Naive B cell (primary cell): Measurements from ENCODE around the gene ARF1. TPM values are rescaled to one million over a fixed set of nuclear protein-coding genes. Genes with fewer than 3 reads are reported as not detected.
A peak's percentile ranks its signal among the peaks of the same experiment; 100 is the strongest.

Experiments
- ATAC-seq, 2 donors: fragments of 150-1000 bp; cut with Tn5 transposase; 2 replicates each; pipeline ENCODE4 v1.10.0; 2021; ENCODE audit warnings: low read depth in 2 of 2, mild to moderate bottlenecking in 2 of 2, moderate library complexity in 2 of 2
- DNase-seq: peaks from one replicate; pipeline ENCODE4 v3.0.0; 2022
- H3K27ac Mint-ChIP-seq, 6 donors: one replicate each; pipeline ENCODE4 v1.8.0; 2020 to 2022; ENCODE audit warnings: mild to moderate bottlenecking in 6 of 6, mixed read lengths in 6 of 6, moderate library complexity in 5 of 6, inconsistent platforms in 2 of 6
- H3K27me3 Mint-ChIP-seq, 3 donors: one replicate each; pipeline ENCODE4 v1.8.0; 2021 to 2022; ENCODE audit warnings: mixed read lengths in 3 of 3, mild to moderate bottlenecking in 1 of 3
- H3K36me3 Mint-ChIP-seq, 2 donors: one replicate each; pipeline ENCODE4 v1.8.0; 2020 to 2022; ENCODE audit warnings: mixed read lengths in 2 of 2, inconsistent platforms in 1 of 2, mild to moderate bottlenecking in 1 of 2
- H3K4me1 Mint-ChIP-seq, 3 donors: one replicate each; pipeline ENCODE4 v1.8.0; 2020 to 2022; ENCODE audit warnings: mixed read lengths in 3 of 3, inconsistent platforms in 1 of 3, mild to moderate bottlenecking in 1 of 3, moderate library complexity in 1 of 3
- H3K4me3 Mint-ChIP-seq, 8 donors: one replicate each; pipeline ENCODE4 v1.8.0; 2020 to 2022; ENCODE audit warnings: mild to moderate bottlenecking in 8 of 8, mixed read lengths in 8 of 8, moderate library complexity in 8 of 8, inconsistent platforms in 2 of 8
- H3K9me3 Mint-ChIP-seq, 7 donors: one replicate each; pipeline ENCODE4 v1.8.0; 2020 to 2022; ENCODE audit warnings: mixed read lengths in 7 of 7, mild to moderate bottlenecking in 5 of 7, inconsistent platforms in 2 of 7, moderate library complexity in 1 of 7
- polyA plus RNA-seq, 6 donors: library from polyadenylated mRNA; unstranded; fragments of 300-500 nt; fragmentation: Illumina TruSeq; gene quantifications; one replicate each; pipeline ENCODE4 v1.2.3, GENCODE V29; 2021; ENCODE audit warnings: low read depth in 6 of 6

The ARF1 gene
- polyA plus RNA-seq, 6 donors from 2014 or later: 412 to 563 (median 456) TPM

- peak overlapping the region in 3 of 6 donors; percentile 40 to 95 (median 88) for H3K27ac Mint-ChIP-seq
- peaks cover 29 to 58% (median 34%) of the 10 kb centered on the region in 3 donors for H3K4me1 Mint-ChIP-seq
- ATAC-seq (no peak), DNase-seq (no peak)
- H3K4me3 Mint-ChIP-seq: peak overlapping the region in 3 of 8 donors; percentile 2 to 25 (median 21)
- peaks cover 3 to 19% (median 12%) of the 10 kb centered on the region in 7 donors for H3K9me3 Mint-ChIP-seq
- H3K36me3 Mint-ChIP-seq: peaks cover 17 to 18% of the 10 kb centered on the region in 2 donors
- no peaks in the 10 kb centered on the region for H3K27me3 Mint-ChIP-seq
Measured at GRCh38 chr1:228097333-228098081, 15.0 kb downstream of the ARF1 start.

- Mint-ChIP-seq H3K27me3 (no peaks in the 10 kb centered on the region), H3K4me1 (peaks cover 32 to 55% (median 33%) of the 10 kb centered on the region in 3 donors), H3K4me3 (peak overlapping the region in 1 of 8 donors; percentile 45), H3K36me3 (peaks cover 17 to 18% of the 10 kb centered on the region in 2 donors), H3K9me3 (peaks cover 3 to 19% (median 12%) of the 10 kb centered on the region in 7 donors), H3K27ac (peak overlapping the region in 2 of 6 donors; percentile 69 to 76)
- DNase-seq: no peak
- no peak for ATAC-seq
Measured at GRCh38 chr1:228098323-228098931, 15.9 kb downstream of the ARF1 start.

GRCh38 chr1:228099331-228099732 is 16.8 kb downstream of the ARF1 start:
- no peaks in the 10 kb centered on the region for H3K27me3 Mint-ChIP-seq
- DNase-seq: no peak

GRCh38 chr1:228100822-228101613 is 18.5 kb downstream of the ARF1 start:
- no peak for ATAC-seq
- Mint-ChIP-seq H3K4me3 (peak overlapping the region in 7 of 8 donors; percentile 77 to 97 (median 86)), H3K36me3 (no peaks in the 10 kb centered on the region), H3K27ac (peak overlapping the region in 4 of 6 donors; percentile 26 to 93 (median 64)), H3K9me3 (no peaks in the 10 kb centered on the region), H3K27me3 (no peaks in the 10 kb centered on the region), H3K4me1 (peaks cover 27 to 54% (median 29%) of the 10 kb centered on the region in 3 donors)
- no peak for DNase-seq

More at GRCh38 chr1:228099331-228099732, 16.8 kb downstream of the ARF1 start:
- ATAC-seq: no peak
- Mint-ChIP-seq H3K36me3 (peaks cover 14 to 16% of the 10 kb centered on the region in 2 donors), H3K4me1 (peaks cover 36 to 60% (median 37%) of the 10 kb centered on the region in 3 donors), H3K27ac (peak overlapping the region in 3 of 6 donors; percentile 42 to 76 (median 69)), H3K9me3 (peaks cover 3 to 15% (median 10%) of the 10 kb centered on the region in 7 donors), H3K4me3 (peak overlapping the region in 1 of 8 donors; percentile 85)

GRCh38 chr1:228101614-228101993 is 19.1 kb downstream of the ARF1 start:
- DNase-seq (no peak), ATAC-seq (no peak)
- no peaks in the 10 kb centered on the region for H3K9me3 Mint-ChIP-seq
- peaks cover 27 to 53% (median 28%) of the 10 kb centered on the region in 3 donors for H3K4me1 Mint-ChIP-seq
- no peaks in the 10 kb centered on the region for H3K27me3 Mint-ChIP-seq
- peak overlapping the region in 7 of 8 donors; percentile 77 to 97 (median 86) for H3K4me3 Mint-ChIP-seq
- peak overlapping the region in 5 of 6 donors; percentile 26 to 93 (median 54) for H3K27ac Mint-ChIP-seq
- peaks cover 0 to 4% of the 10 kb centered on the region in 2 donors for H3K36me3 Mint-ChIP-seq

- Mint-ChIP-seq H3K4me1 (peaks cover 27 to 53% (median 28%) of the 10 kb centered on the region in 3 donors), H3K4me3 (peak overlapping the region; percentile 74 to 97 (median 89)), H3K36me3 (peaks cover 0 to 8% of the 10 kb centered on the region in 2 donors), H3K27me3 (no peaks in the 10 kb centered on the region), H3K9me3 (no peaks in the 10 kb centered on the region), H3K27ac (peak overlapping the region in 5 of 6 donors; percentile 81 to 93 (median 91))
- ATAC-seq (peak; percentile 35 to 47), DNase-seq (peak; percentile 52)
Measured at GRCh38 chr1:228101994-228102790, 19.7 kb downstream of the ARF1 start.

- H3K27ac Mint-ChIP-seq: peak within 1 kb of the TSS; percentile 92 to 98 (median 96)
- ATAC-seq (peak; percentile 84 to 86), DNase-seq (peak; percentile 92)
- H3K4me1 Mint-ChIP-seq: peaks cover 27 to 50% (median 34%) of the 10 kb centered on the region in 3 donors
- peaks cover 0 to 8% of the 10 kb centered on the region in 2 donors for H3K36me3 Mint-ChIP-seq
- H3K9me3 Mint-ChIP-seq: no peaks in the 10 kb centered on the region
- no peaks in the 10 kb centered on the region for H3K27me3 Mint-ChIP-seq
- peak within 1 kb of the TSS; percentile 90 to 97 (median 94) for H3K4me3 Mint-ChIP-seq
Measured at GRCh38 chr1:228102791-228103620, 20.5 kb downstream of the ARF1 start, which contains the start of gene C1orf35. TSS of gene C1orf35 (minus strand) at chr1:228103325. CDS start at chr1:228103227, 98 bp downstream.

GRCh38 chr1:228104526-228105269 is 22.2 kb downstream of the ARF1 start:
- peak overlapping the region; percentile 67 to 93 (median 80) for H3K27ac Mint-ChIP-seq
- no peaks in the 10 kb centered on the region for H3K9me3 Mint-ChIP-seq
- H3K4me1 Mint-ChIP-seq: peaks cover 29 to 56% (median 42%) of the 10 kb centered on the region in 3 donors
- H3K36me3 Mint-ChIP-seq: peaks cover 0 to 8% of the 10 kb centered on the region in 2 donors
- ATAC-seq (no peak), DNase-seq (no peak)
- no peaks in the 10 kb centered on the region for H3K27me3 Mint-ChIP-seq
- H3K4me3 Mint-ChIP-seq: peak overlapping the region; percentile 67 to 97 (median 93)

GRCh38 chr1:228105270-228105995 is 22.9 kb downstream of the ARF1 start:
- Mint-ChIP-seq H3K27me3 (no peaks in the 10 kb centered on the region), H3K9me3 (no peaks in the 10 kb centered on the region), H3K4me1 (peaks cover 33 to 60% (median 48%) of the 10 kb centered on the region in 3 donors), H3K4me3 (peak overlapping the region in 5 of 8 donors; percentile 22 to 94 (median 79)), H3K36me3 (peaks cover 0 to 8% of the 10 kb centered on the region in 2 donors), H3K27ac (peak overlapping the region in 2 of 6 donors; percentile 33 to 93)
- ATAC-seq (no peak), DNase-seq (no peak)

- DNase-seq: no peak
- H3K4me1 Mint-ChIP-seq: peaks cover 31 to 59% (median 46%) of the 10 kb centered on the region in 3 donors
- H3K27ac Mint-ChIP-seq: no peak overlapping the region
- H3K4me3 Mint-ChIP-seq: peak overlapping the region in 5 of 8 donors; percentile 22 to 96 (median 47)
- H3K36me3 Mint-ChIP-seq: peaks cover 0 to 8% of the 10 kb centered on the region in 2 donors
- H3K27me3 Mint-ChIP-seq: no peaks in the 10 kb centered on the region
- H3K9me3 Mint-ChIP-seq: no peaks in the 10 kb centered on the region
- no peak for ATAC-seq
Measured at GRCh38 chr1:228105996-228106799, 23.7 kb downstream of the ARF1 start.
